ENCODE measurements around the gene METTL9.
"Not testable (repeated sequence)": the region's sequence is repeated elsewhere in the genome, so short reads cannot be mapped to it uniquely, and the experiment has no call there.

Gene METTL9

DNA sequence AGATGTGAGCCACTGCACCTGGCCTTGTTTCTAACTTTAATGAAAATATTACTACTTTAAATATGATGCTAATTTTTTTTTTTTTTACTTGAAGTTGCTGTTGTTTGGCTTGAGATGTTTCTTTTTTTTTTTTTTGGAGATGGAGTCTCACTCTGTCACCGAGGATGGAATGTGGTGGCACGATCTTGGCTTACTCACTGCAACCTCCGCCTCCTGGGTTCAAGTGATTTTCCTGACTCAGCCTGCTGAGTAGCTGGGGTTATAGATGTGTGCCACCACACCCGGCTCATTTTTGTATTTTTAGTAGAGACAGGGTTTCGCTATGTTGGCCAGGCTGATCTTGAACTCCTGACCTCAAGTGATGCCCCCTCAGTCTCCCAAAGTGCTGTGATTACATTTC lies 29.4 kb downstream of the METTL9 start:
- CTCF ChIA-PET = interaction anchor here (0.7 to 1.8 kb wide), 5 partner anchors 10 to 28 kb away, joined by 4 to 11 read pairs (median 5); no protein-coding TSS in a partner anchor

GRCh38 chr16:21629616-21630539 lies 30.5 kb downstream of the METTL9 start:
- POLR2A ChIA-PET; H3K4me3 ChIP-seq (ENCODE audit: low read depth, low read length); DNase-seq (ENCODE audit: low read depth, low spot score): not testable (repeated sequence)
- CTCF ChIA-PET = interaction anchor here (1.0 to 2.5 kb wide), 6 partner anchors 9 to 27 kb away, joined by 4 to 13 read pairs (median 5); no protein-coding TSS in a partner anchor

More for the DNA sequence above, 29.4 kb downstream of the METTL9 start:
- no peak for TF ChIP-seq CTCF (IDR thresholded peaks at IDR 0.05; ENCODE audit: insufficient read depth, low read length, missing control alignments)
- H3K4me3 ChIP-seq (ENCODE audit: low read depth, low read length) = no peak overlapping the region
- no peak for DNase-seq (ENCODE audit: low read depth, low spot score)
- POLR2A ChIA-PET = interaction anchor here (0.7 kb wide), 1 partner anchor 23 kb away, joined by 7 read pairs; no protein-coding TSS in a partner anchor

DNA sequence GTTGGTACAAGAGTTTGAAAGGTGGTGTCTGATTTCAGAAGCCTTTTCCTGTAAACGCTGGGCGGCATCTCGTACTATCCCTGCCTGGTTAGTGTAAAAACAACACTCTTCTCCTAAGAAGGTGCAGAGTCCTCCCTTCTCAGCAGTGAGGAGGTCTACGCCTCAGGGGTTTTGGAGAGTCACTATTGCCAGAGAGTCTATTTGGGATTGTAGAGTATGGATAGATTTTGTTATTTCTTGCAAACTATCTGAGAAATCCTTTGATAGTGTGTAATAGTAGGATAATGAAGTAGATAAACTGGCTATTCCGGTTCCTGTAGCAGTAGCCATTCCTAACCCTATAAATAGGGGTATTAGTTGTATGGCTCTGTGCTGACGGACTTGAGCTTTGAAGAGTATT lies 31.5 kb downstream of the METTL9 start:
- POLR2A ChIA-PET = not testable (repeated sequence)

GRCh38 chr16:21631376-21631775 lies 32.0 kb downstream of the METTL9 start:
- DNase-seq (ENCODE audit: low read depth, low spot score); POLR2A ChIA-PET; H3K4me3 ChIP-seq (ENCODE audit: low read depth, low read length): not testable (repeated sequence)
- CTCF ChIA-PET = interaction anchor here (1.1 to 2.5 kb wide), 2 partner anchors 11 to 26 kb away, joined by 4 to 13 read pairs; no protein-coding TSS in a partner anchor

More for the DNA sequence above, 31.5 kb downstream of the METTL9 start:
- CTCF ChIA-PET = interaction anchor here (1.1 to 2.5 kb wide), 2 partner anchors 11 to 26 kb away, joined by 4 to 13 read pairs; no protein-coding TSS in a partner anchor
- not testable (repeated sequence) for H3K4me3 ChIP-seq (ENCODE audit: low read depth, low read length); DNase-seq (ENCODE audit: low read depth, low spot score)

DNA sequence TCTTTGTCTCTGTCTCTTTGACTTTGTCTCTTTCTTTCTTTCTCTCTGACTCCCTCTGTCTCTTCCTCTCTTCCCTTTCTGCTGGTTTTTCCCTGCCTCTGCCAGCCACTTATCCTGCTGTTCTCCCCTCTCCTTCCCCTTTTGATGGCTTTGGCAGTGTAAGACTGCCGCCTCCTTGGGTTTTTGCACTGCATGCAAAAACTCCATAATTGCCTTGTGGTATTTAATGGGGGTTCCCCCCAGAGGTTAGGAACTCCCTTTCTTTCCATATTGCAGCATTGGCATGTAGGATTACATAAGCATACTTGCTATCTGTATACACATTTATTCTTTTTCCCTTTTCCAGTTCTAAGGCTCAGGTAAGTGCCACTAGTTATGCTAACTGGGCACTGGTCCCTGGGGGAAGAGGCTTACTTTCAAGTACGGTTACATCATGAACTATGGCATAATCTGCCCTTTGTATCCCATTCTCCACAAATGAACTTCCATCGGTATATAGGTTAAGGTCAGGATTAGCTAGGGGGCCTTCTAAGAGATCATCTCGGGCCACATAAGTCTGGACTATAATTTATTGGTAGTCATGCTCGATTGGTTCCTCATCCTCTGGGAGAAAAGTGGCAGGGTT lies 32.7 kb downstream of the METTL9 start:
- DNase-seq (ENCODE audit: low read depth, low spot score); H3K4me3 ChIP-seq (ENCODE audit: low read depth, low read length); CTCF ChIA-PET; POLR2A ChIA-PET: not testable (repeated sequence)

GRCh38 chr16:21634216-21634615 lies 34.8 kb downstream of the METTL9 start:
- no peak for DNase-seq (ENCODE audit: low read depth, low spot score)
- ChIA-PET POLR2A (no interaction called here), CTCF (interaction anchor here (0.7 to 1.5 kb wide), 6 partner anchors 12 to 53 kb away, joined by 3 to 4 read pairs (median 3); partner anchors contain the start of gene IGSF6)
- no peak overlapping the region for H3K4me3 ChIP-seq (ENCODE audit: low read depth, low read length)
- no peak for TF ChIP-seq CTCF (IDR thresholded peaks at IDR 0.05; ENCODE audit: insufficient read depth, low read length, missing control alignments)

- DNase-seq (ENCODE audit: low read depth, low spot score); POLR2A ChIA-PET; H3K4me3 ChIP-seq (ENCODE audit: low read depth, low read length); CTCF ChIA-PET: not testable (repeated sequence)
Observed at GRCh38 chr16:21635694-21636093, 36.3 kb downstream of the METTL9 start.

DNA sequence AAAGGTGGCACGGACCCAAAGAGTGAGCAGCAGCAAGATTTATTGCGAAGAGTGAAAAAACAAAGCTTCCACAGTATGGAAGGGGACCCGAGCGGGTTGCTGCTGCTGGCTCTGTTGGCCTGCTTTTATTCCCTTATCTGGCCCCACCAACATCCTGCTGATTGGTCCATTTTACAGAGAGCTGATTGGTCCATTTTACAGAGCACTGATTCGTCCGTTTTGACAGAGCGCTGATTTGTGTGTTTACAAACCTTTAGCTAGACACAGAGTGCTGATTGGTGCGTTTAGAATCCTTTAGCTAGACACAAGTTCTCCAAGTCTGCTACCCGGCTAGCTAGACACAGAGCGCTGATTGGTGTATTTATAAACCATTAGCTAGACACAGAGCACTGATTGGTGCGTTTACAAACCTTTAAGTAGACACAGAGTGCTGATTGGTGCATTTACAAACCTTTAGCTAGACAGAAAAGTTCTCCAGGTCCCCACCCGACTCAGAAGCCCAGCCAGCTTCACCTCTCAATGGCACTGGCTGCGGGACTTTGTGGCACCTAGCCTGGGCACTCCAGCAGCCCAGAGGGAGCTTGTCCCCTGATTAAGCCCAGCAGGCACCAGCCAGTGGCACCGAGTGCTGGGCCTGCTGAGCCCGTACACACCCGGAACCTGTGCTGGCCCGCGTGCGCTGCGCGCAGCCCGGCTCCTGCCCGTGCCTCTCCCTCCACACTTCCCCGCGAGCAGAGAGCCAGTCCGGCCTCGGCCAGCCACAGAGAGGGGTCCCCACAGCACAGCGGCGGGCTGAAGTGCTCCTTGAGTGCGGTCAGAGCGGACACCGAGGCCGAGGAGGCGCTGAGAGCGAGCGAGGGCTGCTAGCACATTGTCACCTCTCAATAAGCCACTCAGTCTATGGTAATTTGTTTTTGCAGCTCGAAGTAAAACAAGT lies 37.9 kb downstream of the METTL9 start:
- CTCF ChIA-PET = interaction anchor here (0.8 to 6.7 kb wide), 6 partner anchors 8 to 54 kb away, joined by 3 to 102 read pairs (median 8); no protein-coding TSS in a partner anchor

More for the DNA sequence above, 37.9 kb downstream of the METTL9 start:
- DNase-seq (ENCODE audit: low read depth, low spot score) = no peak
- POLR2A ChIA-PET = interaction anchor here (1.0 kb wide), 1 partner anchor 11 kb away, joined by 3 read pairs; no protein-coding TSS in a partner anchor
- no peak for TF ChIP-seq CTCF (IDR thresholded peaks at IDR 0.05; ENCODE audit: insufficient read depth, low read length, missing control alignments)
- H3K4me3 ChIP-seq (ENCODE audit: low read depth, low read length) = no peak overlapping the region

Measured in AG04449 (cell line).